K562 (cell line): ENCODE measurements around the gene PIK3CB. TPM values are rescaled to one million over a fixed set of nuclear protein-coding genes. Genes with fewer than 3 reads are reported as not detected.

Source experiments
- ATAC-seq: fragments of 200-7000 bp; cut with Tn5 transposase; 3 replicates; pipeline ENCODE4 v1.9.1; 2020; ENCODE audit warnings: moderate library complexity
- BruUV-seq: library from RNA; stranded (reverse); fragments of 400-500 nt; replicated peaks from 2 replicates; lab custom pipeline; 2021; lab: Mats Ljungman, UMichigan
- CTCF ChIA-PET: fragments of 300-600 bp; formaldehyde crosslinking; extraction: SDS; loops from one replicate; lab custom pipeline; 2021; ENCODE audit warnings: low intra/inter-chr PET ratio; lab: Yijun Ruan, JAX
- POLR2A ChIA-PET: fragments of 300-600, 350-650 bp; sonication (Branson Sonifier 250); formaldehyde crosslinking; extraction: SDS; loops from one replicate; lab custom pipeline; 2021; ENCODE audit warnings: antibody characterized with exemption, inconsistent platforms; lab: Yijun Ruan, JAX
- DNase-seq, 4 experiments: peaks; one replicate each; pipeline versions ENCODE4 v3.0.0 to v3.0.0-alpha.2; 2011 to 2018; ENCODE audit warnings: low spot score in 3 of 4, mixed read lengths in 3 of 4; ENCODE audit errors: extremely low read depth in 1 of 4
- FAIRE-seq: peaks from 2 replicates; lab custom pipeline; 2011; peaks lifted over from hg19 to GRCh38; lab: Jason Lieb, UNC
- H2AFZ ChIP-seq: 2 replicates; pipeline ENCODE4 v1.6.0; 2011; ENCODE audit warnings: low read depth, low read length, control low read depth, inconsistent platforms
- H3K27ac ChIP-seq: fragments of 200-600 bp; 3 replicates; pipeline ENCODE4 v1.8.0; 2011; ENCODE audit warnings: low read depth, mild to moderate bottlenecking, control low read depth, inconsistent platforms, low read length, moderate library complexity, mixed read lengths; ENCODE audit errors: extremely low read depth
- H3K27me3 ChIP-seq, 2 experiments: fragments of 300-600 bp in 1 of 2; 2 replicates in 1 of 2; 3 replicates in 1 of 2; pipeline versions ENCODE4 v1.6.0 to v1.8.0; 2011; ENCODE audit warnings: inconsistent platforms in 2 of 2, low read length in 2 of 2, mild to moderate bottlenecking in 1 of 2, mixed read lengths in 1 of 2, moderate library complexity in 1 of 2; ENCODE audit not compliant: control insufficient read depth in 2 of 2, insufficient read depth in 2 of 2
- H3K36me3 ChIP-seq: fragments of 300-600 bp; 3 replicates; pipeline ENCODE4 v1.8.0; 2011; ENCODE audit warnings: mild to moderate bottlenecking, low read length, inconsistent platforms; ENCODE audit not compliant: control insufficient read depth, insufficient read depth
- H3K4me1 ChIP-seq, 2 experiments: fragments of 200-600 bp in 1 of 2; replicated peaks in 1 of 2; 2 replicates in 1 of 2; 3 replicates in 1 of 2; pipeline versions ENCODE4 v1.5.1 to v1.8.0; 2011; ENCODE audit warnings: inconsistent platforms in 2 of 2, low read length in 2 of 2, mild to moderate bottlenecking in 1 of 2, mixed read lengths in 1 of 2, moderate library complexity in 1 of 2; ENCODE audit not compliant: control insufficient read depth in 2 of 2, insufficient read depth in 2 of 2
- H3K4me2 ChIP-seq: 2 replicates; pipeline ENCODE4 v1.6.1; 2011; ENCODE audit warnings: low read length, control low read depth, inconsistent platforms, mixed read lengths; ENCODE audit not compliant: insufficient read depth
- H3K4me3 ChIP-seq: fragments of 200-600 bp; sonication (generic), shearing (Covaris generic); 2 replicates; pipeline ENCODE4 v1.5.1; 2016; ENCODE audit warnings: control low read depth, inconsistent platforms
- H3K79me2 ChIP-seq: fragments of 200-600 bp; 3 replicates; pipeline ENCODE4 v1.8.0; 2011; ENCODE audit warnings: low read length, inconsistent platforms; ENCODE audit not compliant: control insufficient read depth, insufficient read depth
- H3K9ac ChIP-seq, 2 experiments: 2 replicates each; pipeline versions ENCODE4 v1.6.0 to v1.6.1; 2011; ENCODE audit warnings: low read depth in 2 of 2, low read length in 2 of 2, control low read depth in 1 of 2, inconsistent platforms in 1 of 2, mild to moderate bottlenecking in 1 of 2, mixed read lengths in 1 of 2; ENCODE audit not compliant: insufficient read depth in 1 of 2
- H3K9me1 ChIP-seq: one replicate; pipeline ENCODE4 v1.6.0; 2011; ENCODE audit warnings: inconsistent platforms, mild to moderate bottlenecking, low read length, moderate library complexity; ENCODE audit not compliant: control insufficient read depth, insufficient read depth
- H3K9me3 ChIP-seq: replicated peaks from 2 replicates; pipeline ENCODE4 v1.5.1; 2011; ENCODE audit warnings: low read depth, low read length, inconsistent platforms; ENCODE audit not compliant: control insufficient read depth, insufficient read depth
- H4K20me1 ChIP-seq: replicated peaks from 2 replicates; pipeline ENCODE4 v1.6.1; 2011; ENCODE audit warnings: low read length, inconsistent platforms, mixed read lengths; ENCODE audit not compliant: control insufficient read depth, insufficient read depth
- ATF7 ChIP-seq: fragments of 450-650 bp; IDR thresholded peaks from 2 replicates; pipeline ENCODE4 v1.7.1; 2014; ENCODE audit warnings: mild to moderate bottlenecking, moderate library complexity
- BDP1 ChIP-seq: IDR thresholded peaks from 3 replicates; pipeline ENCODE4 v1.6.1; 2011; ENCODE audit not compliant: insufficient read length, insufficient read depth
- CBFA2T3 ChIP-seq: fragments of 450-650 bp; IDR thresholded peaks from 2 replicates; pipeline ENCODE4 v1.6.1; 2017
- CBX3 ChIP-seq, 2 experiments: IDR thresholded peaks; 1 replicate in 1 of 2; 2 replicates in 1 of 2; pipeline ENCODE4 v1.6.1; 2012; ENCODE audit warnings: inconsistent platforms in 2 of 2, low read length in 2 of 2, borderline replicate concordance in 1 of 2, control low read depth in 1 of 2
- CXXC5 ChIP-seq: fragments of 250-450 bp; sonication (Bioruptor Pico); IDR thresholded peaks from 2 replicates; pipeline ENCODE4 v1.8.0; 2022; ENCODE audit warnings: inconsistent platforms, mild to moderate bottlenecking, moderate library complexity
- ESRRA ChIP-seq: fragments of 450-650 bp; IDR thresholded peaks from 2 replicates; pipeline ENCODE4 v1.6.1; 2014; ENCODE audit warnings: low read depth, mild to moderate bottlenecking, moderate library complexity, borderline replicate concordance
- MXI1 ChIP-seq: IDR thresholded peaks from 2 replicates; pipeline ENCODE4 v1.6.1; 2011; ENCODE audit warnings: low read depth, mild to moderate bottlenecking, improper control_type of control experiment, low read length
- NFE2 ChIP-seq: IDR thresholded peaks from 2 replicates; pipeline ENCODE4 v1.6.1; 2014; ENCODE audit warnings: antibody characterized with exemption, low read depth
- POLR2G ChIP-seq: fragments of 200-400 bp; formaldehyde crosslinking; IDR thresholded peaks from 2 replicates; pipeline ENCODE4 v1.6.1; 2017; ENCODE audit warnings: low read depth, mild to moderate bottlenecking, antibody characterized with exemption, low read length, moderate library complexity
- RBM22 ChIP-seq: fragments of 200-400 bp; formaldehyde crosslinking; IDR thresholded peaks from 2 replicates; pipeline ENCODE4 v1.6.1; 2018; ENCODE audit warnings: low read length, low read depth; ENCODE audit not compliant: poor library complexity, severe bottlenecking
- SMAD2 ChIP-seq: fragments of 150-350 bp; IDR thresholded peaks from 2 replicates; pipeline ENCODE4 v1.6.1; 2014; ENCODE audit warnings: low read depth, mild to moderate bottlenecking, low read length
- SOX6 ChIP-seq: fragments of 450-650 bp; IDR thresholded peaks from 2 replicates; pipeline ENCODE4 v1.6.1; 2014; ENCODE audit warnings: mild to moderate bottlenecking
- SRF ChIP-seq, 2 experiments: fragments of 250-450, 450-650 bp in 1 of 2; sonication (Bioruptor Pico) in 1 of 2; sonication (generic) in 1 of 2; formaldehyde crosslinking; IDR thresholded peaks; 2 replicates each; pipeline versions ENCODE4 v1.5.0 to v1.5.1; 2020 to 2022; ENCODE audit warnings: mild to moderate bottlenecking in 1 of 2, missing genetic modification reagents in 1 of 2
- SRSF1 ChIP-seq: fragments of 200-400 bp; formaldehyde crosslinking; IDR thresholded peaks from 2 replicates; pipeline ENCODE4 v1.6.1; 2017; ENCODE audit warnings: mild to moderate bottlenecking, low read depth, low read length, moderate library complexity
- ZEB2 ChIP-seq: fragments of 450-650 bp; IDR thresholded peaks from 2 replicates; pipeline ENCODE4 v1.6.1; 2016
- ZNF121 ChIP-seq: sonication (generic); formaldehyde crosslinking; conservative IDR thresholded peaks from 2 replicates; pipeline ENCODE4 v1.8.0; 2022; ENCODE audit warnings: missing genetic modification reagents
- ZNF311 ChIP-seq: fragments of 250-450 bp; sonication (Bioruptor Pico); IDR thresholded peaks from 2 replicates; pipeline ENCODE4 v1.4.0; 2020; ENCODE audit warnings: mild to moderate bottlenecking, moderate library complexity
- ZNF354B ChIP-seq: fragments of 250-450 bp; sonication (Bioruptor Pico); IDR thresholded peaks from 2 replicates; pipeline ENCODE4 v1.4.0; 2020
- ZNF57 ChIP-seq: fragments of 450-650 bp; formaldehyde crosslinking; IDR thresholded peaks from 2 replicates; pipeline ENCODE4 v1.4.0; 2020; ENCODE audit warnings: mild to moderate bottlenecking, moderate library complexity
- WGBS: fragments of 100-300 bp; shearing (Covaris generic); methylation state at CpG from one replicate; pipeline ENCODE4 v1.1.6; 2016; ENCODE audit warnings: low coverage, mixed read lengths; ENCODE audit not compliant: insufficient coverage; ENCODE audit errors: missing lambda C conversion rate; 5-methylcytosine and 5-hydroxymethylcytosine counted together
- in situ Hi-C: fragments of 300-500 bp; cut with MboI; formaldehyde crosslinking; loops from 4 replicates; pipeline ENCODE4 v1.15.0; 2018; ENCODE audit warnings: inconsistent platforms, mixed read lengths
- intact Hi-C: fragments of 100-400 bp; cut with micrococcal nuclease; formaldehyde crosslinking; loops from 2 replicates; pipeline ENCODE4 v1.14.2; 2022
- polyA plus RNA-seq, 8 experiments: library from polyadenylated mRNA; depleted of rRNA in 4 of 8; stranded (reverse) in 5 of 8; unstranded in 3 of 8; fragments of >200 nt; fragmentation: Nextera tagmentation in 2 of 8; fragmentation: Illumina TruSeq in 1 of 8; extraction: Ambion mirVana in 2 of 8; extraction: Trizol in 1 of 8; gene quantifications; 2 replicates each; pipeline versions ENCODE4 v1.2.1 to v1.2.3, GENCODE V29; 2011 to 2014; ENCODE audit warnings: inconsistent platforms in 1 of 8, missing spikeins in 1 of 8
- total RNA-seq, 7 experiments: library from RNA; depleted of rRNA in 6 of 7; stranded (reverse); fragments of >200 nt in 6 of 7; fragmentation: Illumina TruSeq in 2 of 7; extraction: Trizol in 2 of 7; gene quantifications; 2 replicates each; pipeline versions ENCODE4 v1.2.1 to v1.2.3, GENCODE V29; 2011 to 2021; ENCODE audit warnings: low replicate concordance in 1 of 7
- TF ChIP-seq, protein P1 (sequence below): sonication (generic); formaldehyde crosslinking; IDR thresholded peaks from 2 replicates; pipeline ENCODE4 v1.9.0; 2022; ENCODE audit warnings: mild to moderate bottlenecking, missing genetic modification reagents
- TF ChIP-seq, protein P2 (sequence below), 3 experiments: IDR thresholded peaks in 2 of 3; conservative IDR thresholded peaks in 1 of 3; 2 replicates each; pipeline ENCODE4 v1.5.1; 2011 to 2012; ENCODE audit warnings: low read length in 3 of 3, mild to moderate bottlenecking in 3 of 3, control low read depth in 2 of 3, improper control_type of control experiment in 1 of 3, inconsistent platforms in 1 of 3, low read depth in 1 of 3, mixed read lengths in 1 of 3, moderate library complexity in 1 of 3; ENCODE audit not compliant: insufficient read depth in 2 of 3
- TF ChIP-seq, protein P3 (sequence below): fragments of 250-450 bp; sonication (Bioruptor Pico); IDR thresholded peaks from 2 replicates; pipeline ENCODE4 v1.4.0; 2020

Gene PIK3CB
- total and polyA plus RNA-seq, 9 of the 15 experiments (the other 6 are each of a cell fraction or from before 2014, with no cell fraction given) = 15.3 to 62.6 (median 28.3) TPM

DNA sequence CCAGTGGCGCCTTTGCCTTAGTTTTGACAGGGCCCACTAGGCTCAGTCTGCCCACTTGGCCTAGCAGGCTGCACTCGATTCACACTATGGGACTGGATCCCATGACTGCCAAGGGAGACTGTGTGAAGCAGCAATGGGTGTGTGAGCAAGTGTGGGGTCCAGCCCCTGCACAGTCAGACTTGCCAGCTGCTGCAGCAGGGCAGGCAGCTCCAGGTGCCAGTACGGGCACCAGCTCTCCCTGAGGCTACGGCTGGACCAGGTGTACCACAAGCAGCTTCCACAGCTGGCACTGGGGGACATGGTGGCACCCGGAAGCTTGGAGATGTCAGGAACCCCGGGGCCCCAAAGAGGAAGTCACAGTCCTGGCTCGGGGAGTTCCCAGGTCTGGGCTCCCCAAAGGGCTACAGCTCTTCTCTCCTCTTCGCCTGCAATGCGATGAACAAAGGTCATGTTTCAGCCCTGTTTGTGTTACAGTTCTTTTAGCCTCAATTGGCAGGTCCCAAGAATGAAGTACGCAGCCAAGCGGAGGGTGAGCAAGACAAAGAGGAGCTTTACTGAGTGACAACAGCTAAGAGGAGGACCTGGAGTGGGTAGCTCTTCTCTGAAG lies 67.1 kb downstream of the PIK3CB start:
- no peaks in the 10 kb centered on the region for H4K20me1 ChIP-seq
- no peak overlapping the region for H2AFZ ChIP-seq
- no peak for FAIRE-seq
- intact Hi-C loops (no loop called here), in situ Hi-C loops (no loop called here)
- POLR2A ChIA-PET = interaction anchor here (0.7 to 1.4 kb wide), 7 partner anchors 9 to 147 kb away, joined by 3 to 4 read pairs (median 3); no protein-coding TSS in a partner anchor
- no peak overlapping the region for H3K27ac ChIP-seq
- H3K4me2 ChIP-seq = no peak overlapping the region
- WGBS = 92% methylated on average over 10 of the region's 11 CpGs
- no peak for DNase-seq
- CTCF ChIA-PET = no interaction called here
- H3K9me1 ChIP-seq = no peaks in the 10 kb centered on the region
- H3K4me1 ChIP-seq = peaks cover 2 to 4% of the 10 kb centered on the region in 2 experiments; a peak in 3 of 5 replicates
- ATAC-seq = no peak
- H3K79me2 ChIP-seq = peaks cover 87% of the 10 kb centered on the region
- H3K9me3 ChIP-seq = peaks cover 25% of the 10 kb centered on the region
- H3K27me3 ChIP-seq = no peaks in the 10 kb centered on the region
- H3K4me3 ChIP-seq = no peak overlapping the region
- BruUV-seq = no TSS peak
- no peak overlapping the region for H3K9ac ChIP-seq
- peaks cover 48% of the 10 kb centered on the region; the same call in 2 of the 3 replicates for H3K36me3 ChIP-seq
- no peak for TF ChIP-seq NFE2
- no peak for TF ChIP-seq ATF7
- TF ChIP-seq ZNF311 (CRISPR knock-in tag) = no peak
- TF ChIP-seq BDP1 = no peak
- no peak for TF ChIP-seq MXI1
- no peak for TF ChIP-seq CBFA2T3
- TF ChIP-seq ZEB2 = no peak
- no peak for TF ChIP-seq ESRRA
- TF ChIP-seq, protein P1, sequence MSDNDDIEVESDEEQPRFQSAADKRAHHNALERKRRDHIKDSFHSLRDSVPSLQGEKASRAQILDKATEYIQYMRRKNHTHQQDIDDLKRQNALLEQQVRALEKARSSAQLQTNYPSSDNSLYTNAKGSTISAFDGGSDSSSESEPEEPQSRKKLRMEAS (CRISPR knock-in tag) = no peak; the same call in 1 of the 2 replicates
- no peak for TF ChIP-seq SRSF1
- TF ChIP-seq ZNF121 (CRISPR knock-in tag) = no peak
- no peak for TF ChIP-seq ZNF57 (CRISPR knock-in tag)
- TF ChIP-seq SMAD2 = no peak
- TF ChIP-seq SRF (CRISPR knock-in tag; IDR thresholded peaks at IDR 0.05) = no peak
- TF ChIP-seq ZNF354B (CRISPR knock-in tag) = no peak
- TF ChIP-seq RBM22 = peak; percentile 25
- TF ChIP-seq CXXC5 (CRISPR knock-in tag) = no peak
- TF ChIP-seq, protein P2, sequence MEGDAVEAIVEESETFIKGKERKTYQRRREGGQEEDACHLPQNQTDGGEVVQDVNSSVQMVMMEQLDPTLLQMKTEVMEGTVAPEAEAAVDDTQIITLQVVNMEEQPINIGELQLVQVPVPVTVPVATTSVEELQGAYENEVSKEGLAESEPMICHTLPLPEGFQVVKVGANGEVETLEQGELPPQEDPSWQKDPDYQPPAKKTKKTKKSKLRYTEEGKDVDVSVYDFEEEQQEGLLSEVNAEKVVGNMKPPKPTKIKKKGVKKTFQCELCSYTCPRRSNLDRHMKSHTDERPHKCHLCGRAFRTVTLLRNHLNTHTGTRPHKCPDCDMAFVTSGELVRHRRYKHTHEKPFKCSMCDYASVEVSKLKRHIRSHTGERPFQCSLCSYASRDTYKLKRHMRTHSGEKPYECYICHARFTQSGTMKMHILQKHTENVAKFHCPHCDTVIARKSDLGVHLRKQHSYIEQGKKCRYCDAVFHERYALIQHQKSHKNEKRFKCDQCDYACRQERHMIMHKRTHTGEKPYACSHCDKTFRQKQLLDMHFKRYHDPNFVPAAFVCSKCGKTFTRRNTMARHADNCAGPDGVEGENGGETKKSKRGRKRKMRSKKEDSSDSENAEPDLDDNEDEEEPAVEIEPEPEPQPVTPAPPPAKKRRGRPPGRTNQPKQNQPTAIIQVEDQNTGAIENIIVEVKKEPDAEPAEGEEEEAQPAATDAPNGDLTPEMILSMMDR (IDR thresholded peaks at IDR 0.05 in 2 of 3, conservative IDR thresholded peaks at IDR 0.05 in 1 of 3; ENCODE audit: insufficient read depth in 2 of 3, low read depth in 1 of 3, low read length in 3 of 3) = no peak
- TF ChIP-seq, protein P3, sequence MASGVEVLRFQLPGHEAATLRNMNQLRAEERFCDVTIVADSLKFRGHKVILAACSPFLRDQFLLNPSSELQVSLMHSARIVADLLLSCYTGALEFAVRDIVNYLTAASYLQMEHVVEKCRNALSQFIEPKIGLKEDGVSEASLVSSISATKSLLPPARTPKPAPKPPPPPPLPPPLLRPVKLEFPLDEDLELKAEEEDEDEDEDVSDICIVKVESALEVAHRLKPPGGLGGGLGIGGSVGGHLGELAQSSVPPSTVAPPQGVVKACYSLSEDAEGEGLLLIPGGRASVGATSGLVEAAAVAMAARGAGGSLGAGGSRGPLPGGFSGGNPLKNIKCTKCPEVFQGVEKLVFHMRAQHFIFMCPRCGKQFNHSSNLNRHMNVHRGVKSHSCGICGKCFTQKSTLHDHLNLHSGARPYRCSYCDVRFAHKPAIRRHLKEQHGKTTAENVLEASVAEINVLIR = no peak
- peak; percentile 51 for TF ChIP-seq POLR2G
- TF ChIP-seq CBX3 (IDR thresholded peaks at IDR 0.05; ENCODE audit: borderline replicate concordance in 1 of 2, low read length in 2 of 2) = peak in 1 of 2 experiments; percentile 42; a peak in 1 of 3 replicates
- TF ChIP-seq SOX6 = no peak
